ENCODE results near the gene CLIC6.

DNA sequence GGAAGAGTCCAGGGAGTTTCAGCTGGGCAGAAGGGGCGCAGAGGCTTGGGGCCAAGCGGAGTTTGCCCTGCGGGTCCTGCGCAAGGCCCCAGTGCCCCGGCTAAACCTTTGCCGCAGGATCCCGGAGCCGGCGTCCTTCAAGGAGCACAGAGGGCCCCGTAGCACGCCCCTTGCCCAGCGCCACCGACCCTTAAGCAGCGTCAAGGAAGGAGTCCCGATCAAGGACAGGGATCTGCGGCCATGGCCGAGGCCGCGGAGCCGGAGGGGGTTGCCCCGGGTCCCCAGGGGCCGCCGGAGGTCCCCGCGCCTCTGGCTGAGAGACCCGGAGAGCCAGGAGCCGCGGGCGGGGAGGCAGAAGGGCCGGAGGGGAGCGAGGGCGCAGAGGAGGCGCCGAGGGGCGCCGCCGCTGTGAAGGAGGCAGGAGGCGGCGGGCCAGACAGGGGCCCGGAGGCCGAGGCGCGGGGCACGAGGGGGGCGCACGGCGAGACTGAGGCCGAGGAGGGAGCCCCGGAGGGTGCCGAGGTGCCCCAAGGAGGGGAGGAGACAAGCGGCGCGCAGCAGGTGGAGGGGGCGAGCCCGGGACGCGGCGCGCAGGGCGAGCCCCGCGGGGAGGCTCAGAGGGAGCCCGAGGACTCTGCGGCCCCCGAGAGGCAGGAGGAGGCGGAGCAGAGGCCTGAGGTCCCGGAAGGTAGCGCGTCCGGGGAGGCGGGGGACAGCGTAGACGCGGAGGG lies 520 bp downstream of the CLIC6 start:
- no peak for TF ChIP-seq NFIC (IDR thresholded peaks at IDR 0.05)
- TF ChIP-seq CREB1 (IDR thresholded peaks at IDR 0.05; ENCODE audit: low read depth): no peak
- no peak for TF ChIP-seq TEAD4 (IDR thresholded peaks at IDR 0.05)
- TF ChIP-seq, protein P1, sequence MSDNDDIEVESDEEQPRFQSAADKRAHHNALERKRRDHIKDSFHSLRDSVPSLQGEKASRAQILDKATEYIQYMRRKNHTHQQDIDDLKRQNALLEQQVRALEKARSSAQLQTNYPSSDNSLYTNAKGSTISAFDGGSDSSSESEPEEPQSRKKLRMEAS (IDR thresholded peaks at IDR 0.05): no peak
- no peak for TF ChIP-seq CEBPB (IDR thresholded peaks at IDR 0.05)
- no peak for TF ChIP-seq EP300 (IDR thresholded peaks at IDR 0.05; ENCODE audit: borderline replicate concordance)
- TF ChIP-seq FOXM1 (IDR thresholded peaks at IDR 0.05; ENCODE audit: borderline replicate concordance, low read depth): no peak
- TF ChIP-seq, protein P2, sequence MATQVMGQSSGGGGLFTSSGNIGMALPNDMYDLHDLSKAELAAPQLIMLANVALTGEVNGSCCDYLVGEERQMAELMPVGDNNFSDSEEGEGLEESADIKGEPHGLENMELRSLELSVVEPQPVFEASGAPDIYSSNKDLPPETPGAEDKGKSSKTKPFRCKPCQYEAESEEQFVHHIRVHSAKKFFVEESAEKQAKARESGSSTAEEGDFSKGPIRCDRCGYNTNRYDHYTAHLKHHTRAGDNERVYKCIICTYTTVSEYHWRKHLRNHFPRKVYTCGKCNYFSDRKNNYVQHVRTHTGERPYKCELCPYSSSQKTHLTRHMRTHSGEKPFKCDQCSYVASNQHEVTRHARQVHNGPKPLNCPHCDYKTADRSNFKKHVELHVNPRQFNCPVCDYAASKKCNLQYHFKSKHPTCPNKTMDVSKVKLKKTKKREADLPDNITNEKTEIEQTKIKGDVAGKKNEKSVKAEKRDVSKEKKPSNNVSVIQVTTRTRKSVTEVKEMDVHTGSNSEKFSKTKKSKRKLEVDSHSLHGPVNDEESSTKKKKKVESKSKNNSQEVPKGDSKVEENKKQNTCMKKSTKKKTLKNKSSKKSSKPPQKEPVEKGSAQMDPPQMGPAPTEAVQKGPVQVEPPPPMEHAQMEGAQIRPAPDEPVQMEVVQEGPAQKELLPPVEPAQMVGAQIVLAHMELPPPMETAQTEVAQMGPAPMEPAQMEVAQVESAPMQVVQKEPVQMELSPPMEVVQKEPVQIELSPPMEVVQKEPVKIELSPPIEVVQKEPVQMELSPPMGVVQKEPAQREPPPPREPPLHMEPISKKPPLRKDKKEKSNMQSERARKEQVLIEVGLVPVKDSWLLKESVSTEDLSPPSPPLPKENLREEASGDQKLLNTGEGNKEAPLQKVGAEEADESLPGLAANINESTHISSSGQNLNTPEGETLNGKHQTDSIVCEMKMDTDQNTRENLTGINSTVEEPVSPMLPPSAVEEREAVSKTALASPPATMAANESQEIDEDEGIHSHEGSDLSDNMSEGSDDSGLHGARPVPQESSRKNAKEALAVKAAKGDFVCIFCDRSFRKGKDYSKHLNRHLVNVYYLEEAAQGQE (IDR thresholded peaks at IDR 0.05; ENCODE audit: low read depth): no peak
- TF ChIP-seq TAF1 (IDR thresholded peaks at IDR 0.05; ENCODE audit: low read depth): no peak
- no peak; the same call in 1 of the 2 replicates for TF ChIP-seq ZBTB7A (IDR thresholded peaks at IDR 0.05; ENCODE audit: low read depth)
- TF ChIP-seq EGR1 (IDR thresholded peaks at IDR 0.05): no peak
